ENCODE results near the gene FLRT1. TPM values are rescaled to one million over a fixed set of nuclear protein-coding genes. Genes with fewer than 3 reads are reported as not detected.

The FLRT1 gene
- total RNA-seq, 3 donors from 2014 or later: not detected

DNA sequence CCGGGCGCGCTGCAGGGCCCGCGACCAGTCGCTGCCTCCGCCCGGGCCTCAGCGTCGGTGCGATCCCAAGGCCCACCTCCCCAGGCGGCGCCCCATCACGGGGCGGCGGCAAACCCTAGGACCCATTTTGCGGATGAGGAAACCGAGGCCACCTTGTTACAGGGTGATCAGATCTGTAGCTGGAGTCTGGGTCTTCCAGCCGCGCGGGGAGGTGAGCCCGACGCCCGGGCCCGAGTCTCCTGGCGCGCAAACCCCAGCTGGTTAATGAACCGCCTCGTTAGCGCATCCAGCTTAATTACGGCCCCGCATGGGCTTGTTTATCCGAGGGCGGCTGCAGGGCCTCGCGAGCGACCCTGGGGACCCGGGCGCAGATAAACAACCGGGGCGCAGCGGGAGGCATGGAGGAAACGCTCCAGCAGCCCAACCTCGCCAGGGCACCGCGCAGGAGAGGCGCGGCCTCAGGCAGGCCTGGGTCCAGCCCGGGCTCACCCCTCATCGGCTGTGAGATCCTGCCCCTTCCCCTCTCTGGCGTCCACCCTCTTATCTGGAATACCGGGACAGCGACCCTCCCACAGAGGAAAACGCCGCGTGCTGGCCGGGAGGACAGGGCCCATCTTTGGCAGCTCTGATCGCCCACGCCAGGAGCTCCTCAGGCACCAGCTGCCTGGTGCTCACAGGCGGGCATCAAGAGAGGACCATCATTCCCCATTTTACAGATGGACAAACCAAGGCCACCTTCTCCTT, 34.8 kb upstream of the FLRT1 start:
- no peaks in the 10 kb centered on the region for H3K9me3 Mint-ChIP-seq
- peaks cover 2% of the 10 kb centered on the region for H3K27me3 Mint-ChIP-seq (ENCODE audit: low read depth)
- peaks cover 4% of the 10 kb centered on the region for H3K36me3 Mint-ChIP-seq (ENCODE audit: insufficient read depth)
- ATAC-seq (no peak), DNase-seq (no peak)
- no peak overlapping the region for H3K4me3 Mint-ChIP-seq
- peaks cover 1% of the 10 kb centered on the region for H3K4me1 Mint-ChIP-seq (ENCODE audit: low read depth)

- Mint-ChIP-seq H3K4me3 (no peak overlapping the region), H3K36me3 (ENCODE audit: insufficient read depth) (peaks cover 4% of the 10 kb centered on the region), H3K9me3 (no peaks in the 10 kb centered on the region), H3K4me1 (ENCODE audit: low read depth) (peaks cover 1% of the 10 kb centered on the region), H3K27me3 (ENCODE audit: low read depth) (peaks cover 9% of the 10 kb centered on the region)
- DNase-seq: no peak
- no peak for ATAC-seq
Measured at GRCh38 chr11:64001484-64002420, 34.0 kb upstream of the FLRT1 start.

DNA sequence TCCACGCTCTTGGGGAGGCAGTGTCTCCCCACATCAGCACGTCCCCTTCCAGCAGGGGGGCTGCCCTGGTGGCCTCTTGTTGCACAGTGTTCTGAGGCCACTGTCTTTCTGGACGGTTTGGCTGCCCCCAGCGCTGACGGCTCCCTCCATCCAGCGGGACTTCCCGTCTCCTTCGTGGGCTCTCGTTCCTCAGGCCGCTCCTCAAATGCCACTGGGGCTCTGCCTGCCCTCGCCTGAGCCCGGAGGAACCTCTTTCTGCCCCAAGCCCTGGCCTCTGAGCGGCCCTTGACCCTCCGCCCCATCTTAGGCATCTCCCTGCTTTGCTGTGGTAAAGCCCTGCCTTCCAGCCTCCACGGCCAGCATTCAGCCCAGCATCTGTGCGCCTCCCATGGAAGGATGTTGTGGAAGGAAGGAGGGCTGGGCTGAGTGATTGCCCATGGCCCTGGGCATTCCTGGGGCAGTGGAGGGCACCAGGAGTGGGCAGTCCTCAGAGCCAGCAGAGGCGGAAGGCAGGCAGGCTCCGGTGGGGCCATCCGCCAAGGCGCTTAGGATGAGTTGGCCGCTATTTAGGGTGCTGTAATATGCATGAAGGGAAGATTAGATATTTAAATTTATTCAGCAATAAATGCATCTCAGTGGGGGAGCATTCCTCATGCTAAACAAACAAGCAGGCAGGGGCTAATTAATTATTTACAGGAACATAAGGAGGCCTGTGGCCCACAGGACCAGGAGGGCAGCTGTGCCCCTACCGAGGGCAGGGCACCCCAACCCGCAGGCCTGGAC, 31.7 kb upstream of the FLRT1 start:
- Mint-ChIP-seq H3K4me1 (ENCODE audit: low read depth) (peaks cover 12% of the 10 kb centered on the region), H3K36me3 (ENCODE audit: insufficient read depth) (no peaks in the 10 kb centered on the region), H3K9me3 (no peaks in the 10 kb centered on the region), H3K27me3 (ENCODE audit: low read depth) (peaks cover 27% of the 10 kb centered on the region), H3K4me3 (no peak overlapping the region)
- no peak for DNase-seq
- no peak for ATAC-seq

GRCh38 chr11:64004590-64004984, 31.1 kb upstream of the FLRT1 start:
- Mint-ChIP-seq H3K4me3 (no peak overlapping the region), H3K9me3 (no peaks in the 10 kb centered on the region), H3K4me1 (ENCODE audit: low read depth) (peaks cover 12% of the 10 kb centered on the region), H3K36me3 (ENCODE audit: insufficient read depth) (no peaks in the 10 kb centered on the region), H3K27me3 (ENCODE audit: low read depth) (peaks cover 28% of the 10 kb centered on the region)
- ATAC-seq (no peak), DNase-seq (no peak)

GRCh38 chr11:64005691-64006090, 30.0 kb upstream of the FLRT1 start:
- peaks cover 28% of the 10 kb centered on the region for H3K27me3 Mint-ChIP-seq (ENCODE audit: low read depth)
- H3K4me1 Mint-ChIP-seq (ENCODE audit: low read depth): peaks cover 12% of the 10 kb centered on the region
- no peak overlapping the region for H3K4me3 Mint-ChIP-seq
- ATAC-seq (no peak), DNase-seq (no peak)
- H3K36me3 Mint-ChIP-seq (ENCODE audit: insufficient read depth): no peaks in the 10 kb centered on the region
- no peaks in the 10 kb centered on the region for H3K9me3 Mint-ChIP-seq

DNA sequence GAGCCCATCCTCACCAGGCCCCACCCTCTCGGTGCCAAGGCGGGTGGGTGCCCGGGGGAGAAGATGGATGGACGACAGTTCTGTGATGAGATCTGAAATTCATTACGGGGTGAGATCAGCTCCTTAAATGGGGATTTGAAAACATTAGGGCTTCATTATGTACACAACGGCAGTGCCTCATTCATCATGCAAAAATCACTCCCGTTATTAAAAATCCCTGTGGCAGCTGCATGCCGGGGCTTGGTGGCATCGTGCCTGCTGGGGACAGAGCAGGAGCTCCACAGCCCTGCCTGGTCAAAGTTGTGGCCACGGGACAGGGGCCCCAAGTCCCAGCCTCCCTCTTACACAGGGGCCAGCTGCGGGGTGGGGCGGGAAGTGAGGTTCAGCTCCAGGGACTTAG, 29.3 kb upstream of the FLRT1 start:
- H3K27me3 Mint-ChIP-seq (ENCODE audit: low read depth): peaks cover 28% of the 10 kb centered on the region
- no peak for ATAC-seq
- no peak for DNase-seq
- H3K9me3 Mint-ChIP-seq: no peaks in the 10 kb centered on the region
- H3K4me1 Mint-ChIP-seq (ENCODE audit: low read depth): peaks cover 11% of the 10 kb centered on the region
- no peaks in the 10 kb centered on the region for H3K36me3 Mint-ChIP-seq (ENCODE audit: insufficient read depth)
- H3K4me3 Mint-ChIP-seq: no peak overlapping the region

DNA sequence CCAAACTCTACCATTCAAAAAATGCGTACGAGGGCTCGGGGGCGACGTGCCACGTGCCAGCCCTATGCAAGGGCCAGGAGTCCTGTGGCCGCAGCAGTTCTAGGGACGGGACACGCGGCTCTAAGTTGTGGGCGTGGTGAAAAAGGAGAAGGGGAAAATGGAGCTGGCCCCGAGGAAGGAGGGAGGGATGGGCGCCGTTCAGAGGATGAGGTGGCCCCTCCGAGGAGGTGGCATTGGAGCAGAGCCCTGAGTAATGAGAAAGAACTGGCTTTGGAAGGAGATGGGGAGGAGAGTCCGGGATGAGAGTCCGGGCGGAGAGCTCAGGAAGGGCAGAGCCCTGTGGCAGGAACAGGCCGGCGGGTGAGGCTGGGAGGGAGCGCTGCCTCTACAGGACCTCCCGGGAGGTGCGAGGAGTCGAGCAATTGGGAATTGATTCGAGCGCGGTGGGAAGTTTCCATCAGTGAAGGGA, 28.5 kb upstream of the FLRT1 start:
- ATAC-seq (peak in 1 of 2 donors; percentile 13), DNase-seq (no peak)
- peaks cover 28% of the 10 kb centered on the region for H3K27me3 Mint-ChIP-seq (ENCODE audit: low read depth)
- no peaks in the 10 kb centered on the region for H3K9me3 Mint-ChIP-seq
- no peaks in the 10 kb centered on the region for H3K36me3 Mint-ChIP-seq (ENCODE audit: insufficient read depth)
- peak overlapping the region; percentile 67 for H3K4me3 Mint-ChIP-seq
- peaks cover 11% of the 10 kb centered on the region for H3K4me1 Mint-ChIP-seq (ENCODE audit: low read depth)

DNA sequence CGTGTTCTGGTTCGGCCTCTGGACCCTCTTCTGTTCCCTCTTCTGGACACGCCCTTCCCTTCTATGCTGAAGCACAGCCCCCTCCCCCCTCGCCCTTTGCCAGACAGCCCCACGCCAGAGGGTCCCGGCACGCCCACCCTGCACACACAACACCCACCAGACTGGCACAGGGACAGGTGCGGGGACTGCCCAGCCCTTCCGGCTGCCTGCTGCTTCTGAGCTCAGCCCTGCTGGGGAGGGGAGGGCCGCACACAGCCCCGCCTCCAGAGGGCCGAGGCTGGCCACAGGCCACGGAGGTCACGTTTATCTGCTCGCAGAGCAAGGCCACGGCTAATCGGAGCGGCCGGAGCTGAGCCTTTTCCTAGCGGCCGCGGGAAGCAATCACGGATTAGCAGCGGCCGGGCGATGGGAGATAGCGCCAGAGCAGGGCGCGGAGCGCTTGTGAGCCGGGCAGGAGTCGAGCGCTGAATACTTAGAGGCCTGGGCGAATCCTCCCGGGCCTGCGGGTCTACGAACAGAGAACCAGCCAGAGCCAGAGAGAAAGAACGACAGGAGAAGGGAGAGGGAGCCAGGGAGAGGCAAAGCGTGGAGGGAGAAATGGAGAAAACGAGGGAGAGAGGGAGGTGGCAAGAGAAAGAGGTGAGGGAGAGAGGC, 28.0 kb upstream of the FLRT1 start:
- peak; percentile 39 to 41 for ATAC-seq
- Mint-ChIP-seq H3K9me3 (no peaks in the 10 kb centered on the region), H3K36me3 (ENCODE audit: insufficient read depth) (no peaks in the 10 kb centered on the region), H3K4me1 (ENCODE audit: low read depth) (peaks cover 11% of the 10 kb centered on the region), H3K4me3 (peak overlapping the region; percentile 67), H3K27me3 (ENCODE audit: low read depth) (peaks cover 28% of the 10 kb centered on the region)
- no peak for DNase-seq

- no peaks in the 10 kb centered on the region for H3K36me3 Mint-ChIP-seq (ENCODE audit: insufficient read depth)
- ATAC-seq (no peak), DNase-seq (no peak)
- peak overlapping the region; percentile 67 for H3K4me3 Mint-ChIP-seq
- peaks cover 28% of the 10 kb centered on the region for H3K27me3 Mint-ChIP-seq (ENCODE audit: low read depth)
- H3K9me3 Mint-ChIP-seq: no peaks in the 10 kb centered on the region
- peaks cover 11% of the 10 kb centered on the region for H3K4me1 Mint-ChIP-seq (ENCODE audit: low read depth)
Measured at GRCh38 chr11:64008283-64008913, 27.3 kb upstream of the FLRT1 start.

GRCh38 chr11:64008914-64009633, 26.7 kb upstream of the FLRT1 start:
- H3K27me3 Mint-ChIP-seq (ENCODE audit: low read depth): peaks cover 28% of the 10 kb centered on the region
- no peaks in the 10 kb centered on the region for H3K9me3 Mint-ChIP-seq
- no peaks in the 10 kb centered on the region for H3K36me3 Mint-ChIP-seq (ENCODE audit: insufficient read depth)
- ATAC-seq: no peak
- no peak overlapping the region for H3K4me3 Mint-ChIP-seq
- peaks cover 11% of the 10 kb centered on the region for H3K4me1 Mint-ChIP-seq (ENCODE audit: low read depth)
- no peak for DNase-seq

DNA sequence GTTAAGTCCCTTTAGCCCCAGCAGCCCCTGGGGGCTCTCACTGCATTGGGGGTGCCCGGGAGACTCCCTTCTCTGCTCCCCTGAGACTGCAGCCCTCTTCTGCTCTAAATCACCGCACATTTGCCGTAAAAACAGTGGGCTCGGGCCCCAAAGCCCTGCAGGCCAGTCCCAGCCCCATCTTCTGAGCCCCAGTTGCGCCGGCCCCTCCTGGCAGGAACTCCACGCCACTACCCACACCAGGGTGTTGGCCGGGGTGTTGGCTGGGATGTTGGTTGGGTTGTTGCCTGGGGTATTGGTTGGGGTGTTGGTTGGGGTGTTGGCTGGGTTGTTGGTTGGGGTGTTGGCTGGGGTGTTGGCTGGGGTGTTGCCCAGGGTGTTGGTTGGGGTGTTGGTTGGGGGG, 26.0 kb upstream of the FLRT1 start:
- Mint-ChIP-seq H3K4me1 (ENCODE audit: low read depth) (peaks cover 11% of the 10 kb centered on the region), H3K4me3 (no peak overlapping the region), H3K9me3 (no peaks in the 10 kb centered on the region), H3K27me3 (ENCODE audit: low read depth) (peaks cover 27% of the 10 kb centered on the region), H3K36me3 (ENCODE audit: insufficient read depth) (no peaks in the 10 kb centered on the region)
- ATAC-seq (no peak), DNase-seq (no peak)

GRCh38 chr11:64010783-64011182, 24.9 kb upstream of the FLRT1 start:
- no peak overlapping the region for H3K4me3 Mint-ChIP-seq
- no peaks in the 10 kb centered on the region for H3K36me3 Mint-ChIP-seq (ENCODE audit: insufficient read depth)
- ATAC-seq (no peak), DNase-seq (no peak)
- H3K4me1 Mint-ChIP-seq (ENCODE audit: low read depth): peaks cover 11% of the 10 kb centered on the region
- peaks cover 27% of the 10 kb centered on the region for H3K27me3 Mint-ChIP-seq (ENCODE audit: low read depth)
- no peaks in the 10 kb centered on the region for H3K9me3 Mint-ChIP-seq

DNA sequence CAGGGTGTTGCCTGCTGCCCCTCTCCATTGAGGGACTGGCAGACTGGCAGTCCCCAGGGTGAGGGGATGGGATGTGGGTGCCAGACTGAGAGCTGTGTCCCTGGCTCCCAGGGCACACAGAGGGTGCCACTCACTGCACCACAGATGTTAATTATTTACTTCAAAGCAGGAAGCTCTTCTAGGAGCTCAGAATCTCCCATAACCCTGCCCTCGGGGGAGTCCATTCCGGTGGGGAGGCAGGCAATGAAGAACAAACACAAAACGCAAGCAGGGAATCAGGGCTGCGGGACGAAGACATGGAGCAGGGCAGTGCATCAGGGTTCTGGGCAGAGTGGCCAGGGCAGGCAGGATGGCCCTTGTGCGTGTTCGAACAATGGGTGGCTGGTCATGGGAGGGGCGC, 24.4 kb upstream of the FLRT1 start:
- Mint-ChIP-seq H3K4me1 (ENCODE audit: low read depth) (peaks cover 11% of the 10 kb centered on the region), H3K4me3 (no peak overlapping the region), H3K9me3 (no peaks in the 10 kb centered on the region), H3K27me3 (ENCODE audit: low read depth) (peaks cover 23% of the 10 kb centered on the region), H3K36me3 (ENCODE audit: insufficient read depth) (no peaks in the 10 kb centered on the region)
- no peak for ATAC-seq
- DNase-seq: no peak
